OCI-LY1 (cell line): Measurements from ENCODE around the gene COQ2.
"Not testable (repeated sequence)": the region's sequence is repeated elsewhere in the genome, so short reads cannot be mapped to it uniquely, and the experiment has no call there.

Source experiments
- H2AFZ ChIP-seq: fragments of 200-600 bp; sonication (generic), shearing (Covaris generic); 2 replicates; pipeline ENCODE4 v1.6.0; 2014; ENCODE audit warnings: antibody characterized with exemption, mild to moderate bottlenecking, low read length
- H3F3A ChIP-seq: fragments of 200-600 bp; sonication (generic), shearing (Covaris generic); 2 replicates; pipeline ENCODE4 v1.6.0; 2014; ENCODE audit warnings: mild to moderate bottlenecking, antibody characterized with exemption, low read length, moderate library complexity; ENCODE audit not compliant: insufficient read depth
- H3K27ac ChIP-seq: fragments of 200-600 bp; sonication (generic); 2 replicates; pipeline ENCODE4 v1.5.1; 2014; ENCODE audit warnings: low read length, mixed run types, mild to moderate bottlenecking, low read depth; ENCODE audit not compliant: poor library complexity, severe bottlenecking
- H3K27me3 ChIP-seq: fragments of 200-600 bp; sonication (generic); 2 replicates; pipeline ENCODE4 v1.6.0; 2014; ENCODE audit warnings: antibody characterized with exemption, mild to moderate bottlenecking, low read length, moderate library complexity; ENCODE audit not compliant: insufficient read depth
- H3K36me3 ChIP-seq: fragments of 200-600 bp; sonication (generic); 2 replicates; pipeline ENCODE4 v1.6.1; 2014; ENCODE audit warnings: mild to moderate bottlenecking, antibody characterized with exemption, low read length, moderate library complexity, mixed read lengths; ENCODE audit not compliant: insufficient read depth
- H3K4me1 ChIP-seq: fragments of 200-600 bp; sonication (generic); 2 replicates; pipeline ENCODE4 v1.5.1; 2014; ENCODE audit warnings: mild to moderate bottlenecking, low read length, moderate library complexity; ENCODE audit not compliant: insufficient read depth, severe bottlenecking
- H3K4me2 ChIP-seq: fragments of 200-600 bp; sonication (generic), shearing (Covaris generic); 2 replicates; pipeline ENCODE4 v1.6.1; 2014; ENCODE audit warnings: low read length
- H3K4me3 ChIP-seq: fragments of 200-600 bp; sonication (generic); 2 replicates; pipeline ENCODE4 v1.5.1; 2014; ENCODE audit warnings: low read length, low read depth, mild to moderate bottlenecking, mixed read lengths; ENCODE audit not compliant: poor library complexity, severe bottlenecking
- H3K79me2 ChIP-seq: fragments of 200-600 bp; shearing (Covaris generic); 2 replicates; pipeline ENCODE4 v1.6.1; 2016; ENCODE audit warnings: mixed run types, low read length, mixed read lengths; ENCODE audit not compliant: insufficient read depth
- H3K9ac ChIP-seq: fragments of 200-600 bp; sonication (generic), shearing (Covaris generic); 2 replicates; pipeline ENCODE4 v1.6.1; 2014; ENCODE audit warnings: mild to moderate bottlenecking, low read length, mixed read lengths
- H3K9me2 ChIP-seq: fragments of 200-600 bp; sonication (generic), shearing (Covaris generic); 2 replicates; pipeline ENCODE4 v1.6.1; 2014; ENCODE audit warnings: low read depth, mild to moderate bottlenecking, low read length, mixed read lengths
- H3K9me3 ChIP-seq: fragments of 200-600 bp; shearing (Covaris generic); 2 replicates; pipeline ENCODE4 v1.6.1; 2014; ENCODE audit warnings: low read length, mixed read lengths
- H4K20me1 ChIP-seq: fragments of 200-600 bp; sonication (generic), shearing (Covaris generic); 2 replicates; pipeline ENCODE4 v1.6.0; 2016; ENCODE audit warnings: mild to moderate bottlenecking, low read length; ENCODE audit not compliant: insufficient read depth
- EZH2 ChIP-seq: fragments of 200-600 bp; sonication (generic), shearing (Covaris generic); IDR thresholded peaks from 2 replicates; pipeline ENCODE4 v1.8.0; 2017; ENCODE audit warnings: borderline replicate concordance, mixed run types, mild to moderate bottlenecking, antibody characterized with exemption, low read length, moderate library complexity, mixed read lengths
- TF ChIP-seq, protein P1 (sequence below): fragments of 200-600 bp; sonication (generic), shearing (Covaris generic); IDR thresholded peaks from 2 replicates; pipeline ENCODE4 v1.5.1; 2017; ENCODE audit warnings: mild to moderate bottlenecking, antibody characterized with exemption, low read length, moderate library complexity, mixed read lengths

Gene COQ2

DNA sequence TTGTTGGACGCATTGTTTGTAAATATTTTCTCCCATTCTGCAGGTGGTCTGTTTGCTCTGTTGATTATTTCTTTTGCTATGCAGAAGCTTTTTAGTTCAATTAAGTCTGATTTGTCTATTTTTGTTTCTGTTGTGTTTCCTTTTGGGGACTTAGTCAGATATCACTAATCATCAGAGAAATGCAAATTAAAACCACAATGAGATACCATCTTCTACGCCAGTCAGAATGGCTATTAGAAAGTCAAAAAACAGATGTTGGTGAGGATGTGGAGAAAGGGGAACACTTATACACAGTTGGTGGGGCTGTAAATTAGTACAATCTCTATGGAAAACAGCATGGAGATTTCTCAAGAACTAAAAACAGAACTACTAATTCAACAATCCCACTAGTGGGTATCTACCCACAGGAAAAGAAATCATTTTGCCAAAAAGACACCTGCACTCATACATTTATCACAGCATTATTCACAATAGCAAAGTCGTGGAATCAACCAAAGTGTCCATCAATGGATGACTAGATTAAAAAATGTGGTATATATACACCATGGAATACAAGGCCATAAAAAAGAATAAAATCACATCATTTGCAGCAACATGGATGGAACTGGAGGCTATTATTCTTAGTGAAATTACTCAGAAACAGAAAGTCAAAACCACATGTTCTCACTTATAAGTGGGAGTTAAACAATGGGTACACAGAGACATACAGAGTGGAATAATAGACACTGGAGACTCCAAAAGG lies 8.1 kb downstream of the COQ2 start:
- Histone ChIP-seq H3K4me3 (no peak overlapping the region), H3K9ac (no peak overlapping the region), H3K36me3 (peaks cover 4% of the 10 kb centered on the region; the same call in 1 of the 2 replicates), H3K79me2 (0 out of 2 replicates have a peak, but pooled peaks cover 5% of the 10 kb centered on the region), H2AFZ (no peak overlapping the region), H3K27me3 (no peaks in the 10 kb centered on the region), H3K9me2 (no peaks in the 10 kb centered on the region), H3K4me1 (peaks cover 1% of the 10 kb centered on the region), H3F3A (no peaks in the 10 kb centered on the region), H3K27ac (no peak overlapping the region), H3K9me3 (no peaks in the 10 kb centered on the region), H3K4me2 (no peak overlapping the region), H4K20me1 (no peaks in the 10 kb centered on the region)
- TF ChIP-seq, protein P1, sequence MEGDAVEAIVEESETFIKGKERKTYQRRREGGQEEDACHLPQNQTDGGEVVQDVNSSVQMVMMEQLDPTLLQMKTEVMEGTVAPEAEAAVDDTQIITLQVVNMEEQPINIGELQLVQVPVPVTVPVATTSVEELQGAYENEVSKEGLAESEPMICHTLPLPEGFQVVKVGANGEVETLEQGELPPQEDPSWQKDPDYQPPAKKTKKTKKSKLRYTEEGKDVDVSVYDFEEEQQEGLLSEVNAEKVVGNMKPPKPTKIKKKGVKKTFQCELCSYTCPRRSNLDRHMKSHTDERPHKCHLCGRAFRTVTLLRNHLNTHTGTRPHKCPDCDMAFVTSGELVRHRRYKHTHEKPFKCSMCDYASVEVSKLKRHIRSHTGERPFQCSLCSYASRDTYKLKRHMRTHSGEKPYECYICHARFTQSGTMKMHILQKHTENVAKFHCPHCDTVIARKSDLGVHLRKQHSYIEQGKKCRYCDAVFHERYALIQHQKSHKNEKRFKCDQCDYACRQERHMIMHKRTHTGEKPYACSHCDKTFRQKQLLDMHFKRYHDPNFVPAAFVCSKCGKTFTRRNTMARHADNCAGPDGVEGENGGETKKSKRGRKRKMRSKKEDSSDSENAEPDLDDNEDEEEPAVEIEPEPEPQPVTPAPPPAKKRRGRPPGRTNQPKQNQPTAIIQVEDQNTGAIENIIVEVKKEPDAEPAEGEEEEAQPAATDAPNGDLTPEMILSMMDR = no peak
- TF ChIP-seq EZH2 = no peak

DNA sequence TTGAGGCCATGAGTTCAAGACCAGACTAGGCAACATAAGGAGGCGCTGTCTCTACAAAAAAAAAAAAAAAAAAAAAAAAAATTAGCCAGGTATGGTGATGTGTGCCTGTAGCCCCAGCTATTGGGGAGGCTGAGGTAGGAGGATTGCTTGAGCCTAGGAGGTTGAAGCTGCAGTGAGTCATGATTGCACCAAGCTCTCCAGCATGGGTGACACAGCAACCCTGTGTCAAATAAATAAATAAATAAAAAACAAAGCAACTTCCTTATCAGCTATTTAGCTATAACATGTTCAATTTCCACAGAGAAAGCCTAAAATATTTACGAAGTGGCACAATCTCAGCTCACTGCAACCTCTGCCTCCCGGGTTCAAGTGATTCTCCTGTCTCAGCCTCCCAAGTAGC lies 10.7 kb downstream of the COQ2 start:
- H3K27me3 ChIP-seq, H3K9me2 ChIP-seq, H3K27ac ChIP-seq, H4K20me1 ChIP-seq, H2AFZ ChIP-seq, H3K9me3 ChIP-seq, H3K4me2 ChIP-seq, H3K79me2 ChIP-seq, H3F3A ChIP-seq, H3K4me3 ChIP-seq, H3K4me1 ChIP-seq, H3K9ac ChIP-seq: not testable (repeated sequence)
- peaks cover 14% of the 10 kb centered on the region; the same call in 1 of the 2 replicates for H3K36me3 ChIP-seq

DNA sequence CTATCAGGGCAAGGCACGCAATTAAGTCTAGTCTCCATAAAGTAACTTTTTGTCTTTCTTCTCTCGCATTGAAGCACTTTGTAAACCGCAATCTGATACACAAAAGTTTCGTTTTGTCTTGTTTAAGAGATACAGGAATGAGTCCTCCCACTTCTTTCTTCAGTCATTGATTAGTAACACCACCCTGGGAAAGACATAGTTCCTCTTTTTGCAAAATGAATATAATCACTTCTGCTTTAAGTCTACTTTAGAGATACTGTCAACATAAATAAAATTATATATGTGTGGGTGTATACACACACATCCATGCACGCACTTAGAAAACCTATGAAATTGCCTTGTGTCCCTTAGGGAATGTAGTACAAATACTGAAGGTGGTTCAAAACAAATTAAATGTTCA lies 11.7 kb downstream of the COQ2 start:
- TF ChIP-seq, protein P1 = no peak
- no peak for TF ChIP-seq EZH2
- no peak overlapping the region for H3K9ac ChIP-seq
- peaks cover 14% of the 10 kb centered on the region; the same call in 1 of the 2 replicates for H3K36me3 ChIP-seq

DNA sequence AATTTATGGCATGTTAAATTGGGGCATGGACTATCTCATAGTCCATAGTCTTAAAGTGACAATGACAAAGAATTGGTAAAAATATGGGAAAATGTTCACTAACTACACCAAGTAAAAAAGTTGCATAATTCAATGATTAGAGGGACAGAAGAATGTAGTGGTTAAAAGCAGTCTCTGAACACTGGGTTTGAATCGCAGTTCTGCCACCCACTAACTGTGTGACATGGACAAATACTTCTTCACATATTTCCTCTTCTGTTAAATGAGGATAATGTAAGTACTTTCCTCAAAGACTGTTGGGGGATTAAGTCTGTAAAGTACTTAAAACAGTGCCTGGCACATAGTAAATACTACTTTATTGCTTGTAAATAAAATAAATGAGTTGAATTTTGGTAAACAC lies 15.3 kb downstream of the COQ2 start:
- H3K27me3 ChIP-seq = no peaks in the 10 kb centered on the region
- no peak overlapping the region for H2AFZ ChIP-seq
- peaks cover 14% of the 10 kb centered on the region for H3K36me3 ChIP-seq
- no peaks in the 10 kb centered on the region for H3K4me1 ChIP-seq
- H3K4me2 ChIP-seq = no peak overlapping the region
- H3F3A ChIP-seq = no peaks in the 10 kb centered on the region
- no peak overlapping the region for H3K9ac ChIP-seq
- no peaks in the 10 kb centered on the region for H3K79me2 ChIP-seq
- no peaks in the 10 kb centered on the region for H4K20me1 ChIP-seq
- no peak overlapping the region for H3K4me3 ChIP-seq
- H3K9me2 ChIP-seq = no peaks in the 10 kb centered on the region
- H3K9me3 ChIP-seq = no peaks in the 10 kb centered on the region
- TF ChIP-seq EZH2 = no peak
- TF ChIP-seq, protein P1 = no peak
- no peak overlapping the region for H3K27ac ChIP-seq

More for the DNA sequence above, 11.7 kb downstream of the COQ2 start:
- no peaks in the 10 kb centered on the region for H3K9me3 ChIP-seq
- no peak overlapping the region for H2AFZ ChIP-seq
- H4K20me1 ChIP-seq = no peaks in the 10 kb centered on the region
- H3K27me3 ChIP-seq = no peaks in the 10 kb centered on the region
- no peaks in the 10 kb centered on the region for H3F3A ChIP-seq
- no peak overlapping the region for H3K4me2 ChIP-seq
- H3K79me2 ChIP-seq = no peaks in the 10 kb centered on the region
- H3K27ac ChIP-seq = no peak overlapping the region
- no peaks in the 10 kb centered on the region for H3K9me2 ChIP-seq
- H3K4me3 ChIP-seq = no peak overlapping the region
- no peaks in the 10 kb centered on the region for H3K4me1 ChIP-seq
